ENCODE measurements around the gene NDUFV3.

The NDUFV3 gene

DNA sequence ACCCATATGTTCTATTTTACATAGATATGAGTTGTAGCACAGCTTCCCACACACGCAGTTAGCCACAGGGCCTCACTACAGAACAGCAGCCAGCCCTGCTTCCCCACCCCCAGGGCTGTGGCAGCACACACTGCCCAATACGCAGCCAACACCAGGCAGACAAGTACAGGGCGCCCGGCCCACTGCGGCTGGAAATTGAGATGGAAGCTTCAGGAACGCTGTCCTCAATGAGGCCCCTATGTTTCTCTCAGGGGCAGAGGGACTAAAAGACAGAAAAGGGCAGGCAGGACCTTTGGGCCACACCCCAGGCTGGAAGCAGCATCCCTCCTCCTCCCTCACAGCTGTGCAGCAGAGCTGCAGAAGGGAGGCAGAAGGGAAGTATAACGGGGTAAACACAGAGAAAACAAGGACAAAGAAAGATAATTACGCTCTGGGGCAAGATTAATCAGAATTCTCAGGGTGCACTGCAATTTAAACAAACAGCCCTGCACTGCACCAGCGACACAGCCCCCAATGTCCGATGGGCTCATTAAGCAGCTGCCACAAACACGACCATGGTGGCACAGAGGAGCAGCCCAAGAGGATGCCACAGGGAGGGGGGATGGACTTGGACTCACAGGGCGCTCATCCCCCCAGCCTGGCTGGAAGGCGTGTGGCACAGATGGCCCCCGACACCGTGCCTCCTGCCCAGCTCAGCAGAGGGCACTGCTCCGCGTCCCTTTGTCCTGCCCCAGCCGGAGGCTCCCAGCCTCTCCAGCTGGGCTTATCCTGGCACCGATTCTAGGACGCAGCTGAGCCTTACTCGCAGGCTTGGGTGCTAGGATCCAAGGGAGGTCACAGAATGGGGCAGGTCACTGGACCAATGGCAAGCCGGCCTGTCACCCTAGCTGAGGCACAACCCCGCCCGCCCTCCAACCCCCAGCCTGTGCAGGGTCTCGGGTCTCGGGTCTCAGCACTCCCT, 28.0 kb upstream of the NDUFV3 start:
- no peak for TF ChIP-seq TEAD4 (IDR thresholded peaks at IDR 0.05)
- no peak for TF ChIP-seq RAD21 (IDR thresholded peaks at IDR 0.05; ENCODE audit: low read depth)
- TF ChIP-seq EP300 (IDR thresholded peaks at IDR 0.05; ENCODE audit: borderline replicate concordance) = no peak
- no peak for TF ChIP-seq CREB1 (IDR thresholded peaks at IDR 0.05; ENCODE audit: low read depth)
- TF ChIP-seq, protein P1, sequence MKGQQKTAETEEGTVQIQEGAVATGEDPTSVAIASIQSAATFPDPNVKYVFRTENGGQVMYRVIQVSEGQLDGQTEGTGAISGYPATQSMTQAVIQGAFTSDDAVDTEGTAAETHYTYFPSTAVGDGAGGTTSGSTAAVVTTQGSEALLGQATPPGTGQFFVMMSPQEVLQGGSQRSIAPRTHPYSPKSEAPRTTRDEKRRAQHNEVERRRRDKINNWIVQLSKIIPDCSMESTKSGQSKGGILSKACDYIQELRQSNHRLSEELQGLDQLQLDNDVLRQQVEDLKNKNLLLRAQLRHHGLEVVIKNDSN (IDR thresholded peaks at IDR 0.05) = no peak
- no peak for TF ChIP-seq CEBPB (IDR thresholded peaks at IDR 0.05)
- no peak for TF ChIP-seq YY1 (IDR thresholded peaks at IDR 0.05; ENCODE audit: low read depth)
- TF ChIP-seq TAF1 (IDR thresholded peaks at IDR 0.05; ENCODE audit: low read depth) = no peak
- TF ChIP-seq, protein P2, sequence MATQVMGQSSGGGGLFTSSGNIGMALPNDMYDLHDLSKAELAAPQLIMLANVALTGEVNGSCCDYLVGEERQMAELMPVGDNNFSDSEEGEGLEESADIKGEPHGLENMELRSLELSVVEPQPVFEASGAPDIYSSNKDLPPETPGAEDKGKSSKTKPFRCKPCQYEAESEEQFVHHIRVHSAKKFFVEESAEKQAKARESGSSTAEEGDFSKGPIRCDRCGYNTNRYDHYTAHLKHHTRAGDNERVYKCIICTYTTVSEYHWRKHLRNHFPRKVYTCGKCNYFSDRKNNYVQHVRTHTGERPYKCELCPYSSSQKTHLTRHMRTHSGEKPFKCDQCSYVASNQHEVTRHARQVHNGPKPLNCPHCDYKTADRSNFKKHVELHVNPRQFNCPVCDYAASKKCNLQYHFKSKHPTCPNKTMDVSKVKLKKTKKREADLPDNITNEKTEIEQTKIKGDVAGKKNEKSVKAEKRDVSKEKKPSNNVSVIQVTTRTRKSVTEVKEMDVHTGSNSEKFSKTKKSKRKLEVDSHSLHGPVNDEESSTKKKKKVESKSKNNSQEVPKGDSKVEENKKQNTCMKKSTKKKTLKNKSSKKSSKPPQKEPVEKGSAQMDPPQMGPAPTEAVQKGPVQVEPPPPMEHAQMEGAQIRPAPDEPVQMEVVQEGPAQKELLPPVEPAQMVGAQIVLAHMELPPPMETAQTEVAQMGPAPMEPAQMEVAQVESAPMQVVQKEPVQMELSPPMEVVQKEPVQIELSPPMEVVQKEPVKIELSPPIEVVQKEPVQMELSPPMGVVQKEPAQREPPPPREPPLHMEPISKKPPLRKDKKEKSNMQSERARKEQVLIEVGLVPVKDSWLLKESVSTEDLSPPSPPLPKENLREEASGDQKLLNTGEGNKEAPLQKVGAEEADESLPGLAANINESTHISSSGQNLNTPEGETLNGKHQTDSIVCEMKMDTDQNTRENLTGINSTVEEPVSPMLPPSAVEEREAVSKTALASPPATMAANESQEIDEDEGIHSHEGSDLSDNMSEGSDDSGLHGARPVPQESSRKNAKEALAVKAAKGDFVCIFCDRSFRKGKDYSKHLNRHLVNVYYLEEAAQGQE (IDR thresholded peaks at IDR 0.05; ENCODE audit: low read depth) = no peak
- no peak for TF ChIP-seq EGR1 (IDR thresholded peaks at IDR 0.05)
- TF ChIP-seq TCF12 (IDR thresholded peaks at IDR 0.05; ENCODE audit: low read depth) = no peak
- TF ChIP-seq ZBTB7A (IDR thresholded peaks at IDR 0.05; ENCODE audit: low read depth) = no peak

DNA sequence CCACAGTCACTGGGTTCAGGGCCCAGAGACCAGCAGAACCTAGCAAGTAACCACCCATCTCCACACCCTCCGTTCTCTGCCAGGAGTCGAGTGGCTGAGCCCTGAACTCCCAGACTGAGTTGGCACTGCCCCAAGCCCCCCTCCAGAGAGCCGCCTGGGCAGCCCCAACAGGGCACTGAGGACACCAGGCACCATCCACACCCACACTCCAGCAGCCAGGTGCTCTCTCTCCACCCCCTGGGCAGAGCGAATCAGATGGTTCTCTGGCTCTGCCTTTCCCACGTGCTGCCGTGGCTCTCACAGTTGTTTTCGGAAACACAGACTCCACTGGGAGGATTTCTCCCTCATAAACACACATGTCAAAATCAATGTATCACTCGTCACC, 27.3 kb upstream of the NDUFV3 start:
- TF ChIP-seq NFIC (IDR thresholded peaks at IDR 0.05) (peak; percentile 38; the same call in 1 of the 2 replicates), ZBTB7A (IDR thresholded peaks at IDR 0.05; ENCODE audit: low read depth) (no peak)
- TF ChIP-seq, protein P2 (IDR thresholded peaks at IDR 0.05; ENCODE audit: low read depth) = no peak

DNA sequence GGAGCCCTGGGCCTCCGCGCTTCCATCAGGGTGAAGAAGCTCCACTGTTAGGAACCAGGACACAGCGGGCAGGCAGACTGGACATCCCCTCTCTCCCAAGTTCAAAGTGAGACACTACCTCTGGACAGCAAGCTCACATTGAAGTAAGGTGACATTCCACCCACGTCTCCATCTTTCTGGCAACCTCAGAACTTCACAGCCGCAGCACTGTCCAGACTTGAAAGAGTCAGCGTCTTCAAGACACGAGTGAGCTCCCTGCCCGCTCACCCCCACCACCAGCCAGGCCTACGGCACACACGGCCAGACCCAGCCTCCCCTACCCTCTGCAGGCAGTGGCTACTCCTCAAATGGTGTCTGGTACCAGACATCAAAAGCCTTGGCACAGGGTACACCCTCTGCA, 24.9 kb upstream of the NDUFV3 start:
- no peak for TF ChIP-seq YY1 (IDR thresholded peaks at IDR 0.05; ENCODE audit: low read depth)

DNA sequence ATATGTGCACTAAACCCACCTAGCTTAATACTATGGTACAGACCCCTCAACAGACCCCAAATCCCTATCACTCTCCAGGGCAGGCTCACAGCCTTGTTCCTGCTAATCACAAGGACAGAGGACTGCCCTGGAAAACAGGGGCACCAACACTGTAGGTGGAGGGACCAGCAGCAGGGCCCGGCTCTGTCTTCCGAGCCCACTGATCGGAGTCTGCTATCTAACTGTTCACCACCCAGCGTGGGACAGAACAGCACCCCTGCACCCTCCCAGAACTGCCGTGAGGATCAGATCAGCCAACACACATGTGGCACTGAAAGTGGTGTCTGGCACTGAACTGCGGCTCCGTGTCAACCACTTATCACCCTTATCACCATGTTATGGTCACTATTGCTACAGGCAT, 20.0 kb upstream of the NDUFV3 start:
- TF ChIP-seq TAF1 (IDR thresholded peaks at IDR 0.05; ENCODE audit: low read depth) = no peak
- TF ChIP-seq, protein P1 (IDR thresholded peaks at IDR 0.05) = no peak
- no peak for TF ChIP-seq EGR1 (IDR thresholded peaks at IDR 0.05)
- no peak for TF ChIP-seq FOXM1 (IDR thresholded peaks at IDR 0.05; ENCODE audit: borderline replicate concordance, low read depth)

DNA sequence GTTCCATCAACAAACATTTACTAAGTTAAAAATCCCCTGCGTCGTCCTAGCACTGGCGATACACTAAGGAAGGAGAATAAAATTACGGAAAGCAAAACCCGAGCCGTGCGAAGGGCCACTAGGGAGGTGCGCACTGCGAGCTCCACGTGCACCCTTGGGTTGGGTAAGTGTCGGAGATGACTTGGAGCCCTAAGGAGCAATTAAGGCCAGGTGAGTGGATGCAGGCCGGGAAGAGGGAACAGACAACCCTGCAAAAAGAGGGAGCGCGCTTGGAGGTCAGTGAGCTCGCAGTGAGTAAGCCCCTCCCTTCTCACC, 14.5 kb upstream of the NDUFV3 start:
- no peak for TF ChIP-seq RAD21 (IDR thresholded peaks at IDR 0.05; ENCODE audit: low read depth)
- no peak for TF ChIP-seq CREB1 (IDR thresholded peaks at IDR 0.05; ENCODE audit: low read depth)
- TF ChIP-seq, protein P3, sequence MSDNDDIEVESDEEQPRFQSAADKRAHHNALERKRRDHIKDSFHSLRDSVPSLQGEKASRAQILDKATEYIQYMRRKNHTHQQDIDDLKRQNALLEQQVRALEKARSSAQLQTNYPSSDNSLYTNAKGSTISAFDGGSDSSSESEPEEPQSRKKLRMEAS (IDR thresholded peaks at IDR 0.05) = peak; percentile 79; the same call in 1 of the 2 replicates

DNA sequence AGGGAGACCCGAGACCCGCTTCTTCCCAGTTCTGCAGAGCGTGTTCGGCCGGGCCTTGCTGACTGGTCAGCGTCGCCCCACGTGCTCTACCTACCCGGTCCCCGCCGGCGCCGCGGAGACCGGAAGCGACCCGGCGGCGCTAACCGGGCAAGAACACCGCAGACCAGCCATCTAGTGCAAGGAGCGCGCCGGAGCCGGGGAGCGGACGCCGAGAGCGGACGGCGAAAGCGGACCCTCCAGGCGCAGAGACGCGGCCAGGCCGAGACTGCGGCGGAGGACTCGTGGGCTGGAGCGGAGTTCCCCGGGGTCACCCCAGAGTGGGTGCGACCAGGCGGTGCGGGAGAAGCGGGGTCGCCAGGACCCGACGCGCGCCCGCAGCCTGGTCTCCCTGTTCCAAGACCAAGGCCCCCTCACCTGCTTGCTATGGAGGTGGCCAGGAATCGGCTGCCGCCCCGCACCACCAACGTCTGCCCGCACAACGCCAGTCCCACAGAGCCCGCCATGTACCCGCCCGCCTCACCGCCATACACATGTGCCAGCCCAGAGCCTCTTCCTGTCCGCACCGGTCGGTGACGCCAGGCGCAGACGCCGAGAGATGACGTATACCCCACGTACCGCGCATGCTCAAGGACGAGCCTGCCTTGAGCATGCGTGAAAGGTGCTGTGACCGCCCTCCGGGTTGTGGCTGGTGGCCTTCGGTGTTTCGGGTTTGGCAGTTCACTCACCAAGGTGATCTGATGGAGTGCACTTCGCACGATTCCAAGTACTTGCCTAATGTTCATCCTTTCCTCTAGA, 13.9 kb upstream of the NDUFV3 start, which contains the start of gene WDR4:
Gene WDR4, minus strand, starts transcription at position 547 of the 795 bp plus-strand sequence. Its CDS starts 44 bp downstream, at position 503.
- no peak; the same call in 1 of the 2 replicates for TF ChIP-seq EGR1 (IDR thresholded peaks at IDR 0.05)
- peak; percentile 66 for TF ChIP-seq TCF12 (IDR thresholded peaks at IDR 0.05; ENCODE audit: low read depth)
- TF ChIP-seq NFIC (IDR thresholded peaks at IDR 0.05) = 0 out of 2 replicates have a peak, but pooled peaks have one; percentile 30
- no peak for TF ChIP-seq TEAD4 (IDR thresholded peaks at IDR 0.05)
- TF ChIP-seq, protein P2 (IDR thresholded peaks at IDR 0.05; ENCODE audit: low read depth) = 0 out of 2 replicates have a peak, but pooled peaks have one; percentile 8
- TF ChIP-seq YY1 (IDR thresholded peaks at IDR 0.05; ENCODE audit: low read depth) = peak; percentile 89
- TF ChIP-seq, protein P3 (IDR thresholded peaks at IDR 0.05) = peak; percentile 98
- TF ChIP-seq CREB1 (IDR thresholded peaks at IDR 0.05; ENCODE audit: low read depth) = peak; percentile 98
- TF ChIP-seq EP300 (IDR thresholded peaks at IDR 0.05; ENCODE audit: borderline replicate concordance) = no peak; the same call in 1 of the 2 replicates
- TF ChIP-seq, protein P1 (IDR thresholded peaks at IDR 0.05) = peak; percentile 96
- TF ChIP-seq TAF1 (IDR thresholded peaks at IDR 0.05; ENCODE audit: low read depth) = peak; percentile 92
- no peak for TF ChIP-seq RAD21 (IDR thresholded peaks at IDR 0.05; ENCODE audit: low read depth)
- peak; percentile 65 for TF ChIP-seq ZBTB7A (IDR thresholded peaks at IDR 0.05; ENCODE audit: low read depth)
